Measurements from ENCODE around the gene TPST2.

- TF ChIP-seq, protein P1, sequence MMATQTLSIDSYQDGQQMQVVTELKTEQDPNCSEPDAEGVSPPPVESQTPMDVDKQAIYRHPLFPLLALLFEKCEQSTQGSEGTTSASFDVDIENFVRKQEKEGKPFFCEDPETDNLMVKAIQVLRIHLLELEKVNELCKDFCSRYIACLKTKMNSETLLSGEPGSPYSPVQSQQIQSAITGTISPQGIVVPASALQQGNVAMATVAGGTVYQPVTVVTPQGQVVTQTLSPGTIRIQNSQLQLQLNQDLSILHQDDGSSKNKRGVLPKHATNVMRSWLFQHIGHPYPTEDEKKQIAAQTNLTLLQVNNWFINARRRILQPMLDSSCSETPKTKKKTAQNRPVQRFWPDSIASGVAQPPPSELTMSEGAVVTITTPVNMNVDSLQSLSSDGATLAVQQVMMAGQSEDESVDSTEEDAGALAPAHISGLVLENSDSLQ (IDR thresholded peaks at IDR 0.05), result no peak
- TF ChIP-seq ARNT (IDR thresholded peaks at IDR 0.05), result no peak
- TF ChIP-seq BHLHE40 (IDR thresholded peaks at IDR 0.05; ENCODE audit: borderline replicate concordance), result no peak
Observed at GRCh38 chr22:26617271-26618199, 27.6 kb upstream of the TPST2 start, which contains the start of gene CRYBB1.
